HuH-7 (cell line): Measurements from ENCODE around the gene PREP.
A peak's percentile ranks its signal among the peaks of the same experiment; 100 is the strongest.
"Not testable (repeated sequence)": the region's sequence is repeated elsewhere in the genome, so short reads cannot be mapped to it uniquely, and the experiment has no call there.

Source experiments
- DNase-seq: peaks from one replicate; pipeline ENCODE4 v3.0.0; 2011; ENCODE audit warnings: low spot score

Gene PREP

DNA sequence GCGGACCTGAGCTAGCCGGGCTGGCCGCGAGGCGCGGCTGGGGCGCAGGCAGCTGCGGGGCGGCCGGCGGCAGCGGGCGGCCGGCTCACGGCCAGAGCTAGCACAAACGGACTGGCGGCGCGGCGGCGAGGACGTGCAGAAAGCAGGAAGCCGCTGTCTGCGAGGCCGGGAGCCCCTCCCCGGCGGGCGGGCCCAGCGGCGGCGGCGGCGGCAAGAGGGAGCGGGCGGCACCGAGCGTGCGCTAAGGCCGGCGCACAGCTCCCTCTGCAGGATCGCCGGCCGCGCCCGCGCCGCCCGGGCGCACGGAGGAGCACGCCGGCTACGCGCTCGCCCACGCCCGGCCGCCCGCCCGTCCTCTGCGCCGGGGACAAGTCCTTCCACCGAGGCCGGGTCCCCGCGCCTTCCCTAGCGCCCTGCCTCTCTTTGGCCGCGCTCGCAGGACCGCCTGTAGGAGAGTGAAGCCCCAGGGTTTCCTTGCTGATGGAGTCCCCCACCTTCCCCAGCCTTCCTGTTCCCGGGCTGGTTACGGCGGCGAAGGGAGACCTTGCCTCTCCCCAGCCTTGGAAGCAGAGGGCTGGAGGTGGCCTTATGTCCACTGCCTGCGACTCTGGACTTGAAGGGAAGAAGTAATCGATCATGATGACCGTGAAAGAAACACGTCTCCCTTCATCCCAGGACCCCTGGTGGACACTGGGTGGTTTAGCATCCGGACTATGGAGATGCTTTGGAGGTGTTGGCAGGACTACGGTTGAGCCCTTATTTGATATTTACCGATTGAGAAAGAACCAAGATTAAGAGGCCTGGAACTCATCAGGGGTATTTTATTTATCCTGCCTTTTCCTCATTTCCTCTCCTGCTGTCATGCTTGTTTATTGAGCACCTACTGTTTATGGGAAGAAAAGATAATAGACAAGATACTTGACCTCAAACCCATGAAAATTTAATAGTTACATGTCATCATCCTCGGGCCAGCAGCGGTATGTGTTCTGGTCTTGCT, at the start of gene PREP:
PREP (minus strand) TSS at position 144 of the 997 bp plus-strand sequence. CDS start 191 bp downstream, outside the sequence.
- DNase-seq: peak; percentile 82

DNA sequence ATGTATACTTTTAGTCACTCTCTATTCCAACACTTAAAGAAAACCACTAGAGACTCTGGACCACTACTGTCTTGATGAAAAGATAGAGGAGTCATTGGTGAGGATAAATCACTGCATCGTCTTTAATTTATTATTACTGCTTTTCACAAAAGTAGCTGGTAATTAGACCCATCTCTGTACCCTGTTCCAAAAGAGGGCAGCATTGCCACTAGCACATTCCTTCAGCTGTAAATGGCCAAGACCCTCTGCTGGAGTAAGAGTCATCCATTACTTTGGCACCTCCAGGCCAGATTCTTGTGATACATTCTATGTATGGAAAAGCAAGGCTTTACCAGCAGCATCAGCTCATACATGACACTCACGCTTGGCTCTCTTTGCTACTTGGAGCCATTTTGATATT, 49.5 kb upstream of the PREP start:
- DNase-seq: no peak

DNA sequence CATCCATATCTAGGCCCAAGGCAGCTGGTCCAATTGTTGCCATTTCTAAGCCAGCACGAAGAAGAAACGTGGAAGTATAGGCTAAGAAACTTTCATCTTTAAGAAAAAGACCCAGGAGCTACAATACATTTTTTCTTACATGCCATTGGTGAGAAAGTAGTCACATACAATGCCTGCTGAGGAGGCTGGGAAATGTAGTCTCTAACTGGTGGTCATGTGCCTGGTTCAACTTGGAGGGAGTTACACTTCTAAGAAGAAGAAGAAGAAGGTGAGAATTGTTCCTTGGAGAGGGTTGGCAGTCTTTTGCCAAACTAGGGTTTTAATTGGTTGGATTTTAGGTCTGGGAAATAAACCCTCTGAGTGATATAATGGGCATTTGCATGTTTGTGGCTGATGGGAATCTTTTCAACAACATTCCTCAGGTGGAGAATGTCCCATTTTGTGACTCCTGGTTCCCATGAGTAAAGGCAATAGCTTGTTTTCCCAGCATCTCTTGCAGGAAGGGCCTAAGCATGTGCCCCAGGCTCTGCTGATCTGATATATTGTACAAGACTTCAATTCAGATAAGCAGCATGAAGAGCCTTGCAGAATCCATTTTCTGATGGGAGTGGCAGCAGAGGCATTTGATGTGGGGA, 47.0 kb upstream of the PREP start:
- no peak for DNase-seq

DNA sequence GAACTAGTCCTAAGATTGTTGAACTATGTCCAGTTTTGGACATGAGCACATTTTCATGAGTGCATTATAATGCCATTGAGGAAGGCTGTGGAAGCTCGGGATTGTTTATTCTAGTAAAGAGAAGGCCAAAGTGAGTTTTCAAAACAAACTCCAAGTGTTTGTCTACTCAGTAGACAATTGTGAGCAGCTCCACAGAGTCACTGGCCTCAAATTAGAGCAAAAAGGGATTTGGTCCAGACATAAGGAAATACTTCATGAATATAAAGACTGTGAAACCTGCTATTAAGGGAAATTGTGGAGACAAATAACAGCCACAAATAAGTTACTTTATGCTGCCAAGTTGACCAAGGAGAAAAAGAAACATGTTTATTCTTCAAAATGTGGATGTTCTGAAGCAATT, 42.6 kb upstream of the PREP start:
- DNase-seq: no peak

DNA sequence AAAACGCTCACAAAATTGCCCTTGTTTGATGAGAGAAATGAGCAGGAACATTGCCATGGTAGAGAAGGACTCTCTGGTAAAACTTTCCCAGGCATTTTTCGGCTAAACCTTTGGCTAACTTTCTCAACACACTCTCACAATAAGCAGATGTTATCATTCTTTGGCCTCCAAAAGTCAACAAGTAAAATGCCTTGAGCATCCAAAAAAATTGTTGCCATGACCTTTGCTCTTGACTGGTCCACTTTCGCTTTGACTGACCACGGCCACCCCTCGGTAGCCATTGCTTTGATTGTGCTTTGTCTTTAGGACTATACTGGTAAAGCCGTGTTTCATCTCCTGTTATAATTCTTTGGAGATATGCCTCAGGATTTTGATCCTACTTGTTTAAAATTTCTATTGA, 41.1 kb upstream of the PREP start:
- DNase-seq: no peak

DNA sequence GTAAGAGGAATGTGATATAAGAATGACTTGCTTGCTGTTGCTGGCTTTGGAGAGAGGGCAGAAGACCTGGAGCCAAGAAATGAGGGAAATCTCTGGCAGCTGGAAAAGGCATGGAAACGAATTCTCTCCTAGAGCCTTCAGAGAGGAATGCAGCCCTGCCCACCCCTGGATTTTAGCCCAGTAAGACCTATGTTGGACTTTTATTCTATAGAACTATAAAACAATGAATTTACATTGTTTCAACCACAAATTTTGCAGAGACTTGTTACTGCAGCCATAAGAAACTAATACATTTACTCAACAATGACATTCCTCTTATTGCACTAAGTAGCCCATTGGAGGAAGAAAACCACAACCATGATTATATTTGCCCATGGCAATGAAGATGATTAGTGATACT, 39.5 kb upstream of the PREP start:
- no peak for DNase-seq

DNA sequence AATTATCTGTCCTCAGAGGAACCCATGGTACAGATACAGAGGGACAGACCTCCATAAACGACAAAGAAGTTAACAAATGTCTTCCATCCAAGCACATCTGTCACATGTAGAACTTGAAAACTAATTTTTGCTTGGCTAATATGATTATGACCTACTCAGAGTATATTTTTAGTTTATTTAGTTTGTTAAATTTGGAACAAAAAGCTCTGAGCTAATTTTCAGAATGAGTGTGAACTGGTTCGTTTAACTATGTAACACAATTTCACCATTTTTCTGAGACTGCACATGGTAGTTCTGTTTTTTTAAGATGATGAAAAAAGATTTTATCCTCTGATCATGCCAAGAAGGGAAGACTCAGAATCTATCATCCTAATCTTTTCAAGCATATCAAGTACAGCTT, 34.4 kb upstream of the PREP start:
- DNase-seq: no peak

DNA sequence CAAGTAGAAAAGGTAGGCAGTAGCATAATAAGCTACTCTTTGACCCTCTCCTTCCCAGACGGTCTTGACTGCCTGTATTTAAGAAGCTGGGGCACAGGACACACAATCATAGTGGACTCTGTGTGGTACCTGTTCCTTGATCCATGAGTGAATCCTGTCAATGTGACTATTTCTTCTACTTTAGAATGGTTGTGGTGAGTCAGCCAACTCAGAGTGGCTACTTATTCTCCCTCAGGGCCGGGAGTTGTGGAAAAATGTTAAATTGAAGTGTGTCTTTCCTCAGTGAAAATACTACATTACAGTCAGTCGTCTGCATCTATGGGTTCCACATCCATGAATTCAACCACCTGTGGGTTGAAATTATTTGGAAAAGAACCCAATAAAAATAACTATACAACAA, 30.8 kb upstream of the PREP start:
- DNase-seq: no peak

DNA sequence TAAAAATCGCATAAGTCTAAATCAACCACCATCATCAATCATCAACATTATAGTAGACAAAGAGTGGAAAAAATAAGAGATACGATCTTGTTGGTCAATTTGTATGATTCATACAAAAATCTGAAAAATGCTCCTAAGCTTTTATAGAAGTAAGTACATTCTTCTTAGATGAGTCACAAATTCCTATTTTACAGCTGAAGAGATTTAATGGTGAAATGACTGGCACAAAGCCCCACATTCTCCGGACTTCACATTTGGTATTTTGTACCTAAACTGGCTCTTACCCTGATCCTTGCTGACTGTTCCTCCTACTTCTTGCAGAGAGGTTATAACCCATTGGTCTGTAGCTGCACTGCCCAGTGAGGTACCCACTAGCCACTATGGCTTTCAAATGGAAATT, 29.9 kb upstream of the PREP start:
- DNase-seq: no peak

DNA sequence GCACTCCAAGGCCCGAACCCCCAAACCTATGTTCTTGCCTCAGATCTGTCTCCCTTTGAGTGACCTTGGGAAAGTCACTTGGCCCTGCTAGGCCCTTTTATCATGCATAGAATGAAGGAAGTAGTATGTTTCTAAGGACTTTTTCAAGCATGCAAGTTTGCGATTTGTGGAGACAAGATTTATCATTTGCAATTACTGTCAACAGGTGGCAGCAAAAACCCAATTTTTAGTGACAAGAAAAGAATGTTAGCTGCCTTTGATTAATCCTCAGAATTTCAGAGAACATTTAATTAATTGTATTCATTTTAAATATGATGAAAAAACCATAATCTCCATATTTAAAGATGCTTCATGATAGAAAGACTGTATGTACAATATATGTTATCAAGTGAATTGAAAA, 28.3 kb upstream of the PREP start:
- DNase-seq: peak; percentile 18

DNA sequence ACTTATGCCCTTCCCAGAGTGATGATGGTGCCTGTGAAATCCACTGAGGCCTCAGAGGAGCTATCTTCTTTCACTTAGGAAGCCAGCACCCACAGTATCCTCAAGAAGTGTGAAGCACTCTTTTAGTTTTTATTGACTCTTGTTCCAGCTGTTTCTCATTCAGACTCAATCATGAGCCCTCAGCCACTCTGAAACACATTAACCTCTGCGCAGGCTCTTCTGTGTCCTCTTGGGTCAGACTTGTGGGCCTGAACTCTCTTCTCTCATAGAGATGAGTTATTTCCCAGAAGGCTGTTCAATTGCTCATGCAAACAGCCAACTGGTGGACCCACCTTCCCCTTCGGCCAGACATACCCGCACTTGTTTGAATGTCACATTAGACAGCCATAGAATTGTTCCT, 27.8 kb upstream of the PREP start:
- no peak for DNase-seq

DNA sequence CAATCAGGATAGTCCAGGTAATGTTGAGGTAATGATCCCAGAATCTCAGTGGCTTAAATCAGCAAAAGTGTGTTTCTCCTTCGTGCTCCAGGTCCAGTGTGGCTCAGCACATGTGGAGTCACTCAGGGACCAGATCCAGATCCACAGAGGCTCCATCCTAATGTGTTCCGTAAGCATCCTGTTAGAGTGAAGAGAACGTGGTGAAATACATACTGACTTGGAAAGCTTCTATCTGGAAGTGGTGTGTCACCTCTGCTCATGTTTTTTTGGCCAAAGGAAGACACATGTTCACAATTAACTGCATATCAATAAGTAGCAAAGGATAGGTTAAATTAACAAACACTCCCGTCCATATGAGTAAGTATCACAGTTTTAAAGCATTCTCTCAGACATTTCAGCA, 26.8 kb upstream of the PREP start:
- no peak for DNase-seq

DNA sequence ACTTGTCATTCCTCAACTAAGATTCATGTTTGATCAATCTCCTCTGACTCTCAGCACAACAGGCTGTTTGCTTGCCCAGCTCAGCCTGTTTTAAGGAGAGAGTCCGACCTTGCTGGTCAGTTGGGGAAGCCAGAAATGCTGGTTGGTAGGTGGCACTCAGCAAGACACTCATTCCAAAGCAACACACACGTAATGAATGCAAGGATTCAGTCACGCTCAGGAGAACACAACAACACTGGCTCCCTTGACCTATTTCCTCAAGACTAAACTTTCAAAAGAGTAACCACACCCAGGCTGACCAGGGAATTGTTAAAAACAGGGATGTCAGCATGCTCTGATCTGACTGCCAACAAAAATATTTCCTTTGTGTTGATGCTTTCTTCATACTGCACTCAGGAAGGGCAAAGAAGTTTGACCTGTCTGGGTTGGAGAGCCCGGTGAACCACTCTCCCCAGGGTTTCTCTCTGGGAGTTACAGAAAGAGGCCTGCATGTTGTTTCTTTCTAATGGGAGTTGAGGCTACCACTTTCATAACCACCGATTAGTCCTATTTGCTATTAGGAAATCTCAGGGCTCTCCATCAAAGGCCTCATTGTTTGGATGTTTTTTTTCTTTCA, 25.6 kb upstream of the PREP start:
- DNase-seq: peak; percentile 42

DNA sequence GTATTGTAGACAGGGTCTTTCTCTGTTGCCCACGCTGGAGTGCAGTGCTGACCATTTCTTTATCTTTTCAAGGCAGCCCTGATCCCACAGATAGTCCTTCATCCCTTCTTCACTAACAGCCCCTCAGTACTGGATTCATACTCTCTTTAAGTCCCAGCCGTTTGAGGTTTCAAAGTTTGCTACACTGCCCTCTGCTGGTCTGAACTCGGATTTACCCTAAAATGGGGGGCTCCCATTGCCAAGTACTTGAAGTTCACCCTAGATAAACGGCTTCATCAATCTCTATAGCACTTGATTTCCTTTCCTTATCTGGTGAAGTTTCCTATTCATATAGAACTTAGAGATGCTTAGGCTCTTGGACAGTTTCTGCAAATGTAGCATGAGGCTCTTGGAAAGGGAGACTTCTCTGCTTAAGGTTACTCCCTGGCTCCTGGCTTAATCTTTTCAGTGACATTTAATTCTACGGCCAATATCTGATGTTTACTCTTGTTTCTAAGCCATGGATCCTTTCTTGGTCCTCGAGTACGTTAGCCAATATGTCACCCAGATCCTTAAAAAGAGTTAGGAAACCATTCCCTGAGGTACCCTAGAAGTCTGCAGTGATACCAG, 21.4 kb upstream of the PREP start:
- DNase-seq: peak; percentile 46

DNA sequence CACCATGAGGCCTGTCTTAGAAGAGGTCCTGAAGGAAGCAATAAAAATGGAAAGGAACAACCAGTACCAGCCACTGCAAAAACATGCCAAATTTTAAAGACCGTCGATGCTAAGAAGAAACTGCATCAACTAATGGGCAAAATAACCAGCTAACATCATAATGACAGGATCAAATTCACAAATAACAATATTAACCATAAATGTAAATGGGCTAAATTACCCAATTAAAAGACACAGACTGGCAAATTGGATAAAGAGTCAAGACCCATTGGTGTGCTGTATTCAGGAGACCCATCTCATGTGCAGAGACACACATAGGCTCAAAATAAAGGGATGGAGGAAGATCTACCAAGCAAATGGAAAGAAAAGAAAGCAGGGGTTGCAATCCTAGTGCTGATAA, 14.1 kb upstream of the PREP start:
- not testable (repeated sequence) for DNase-seq

DNA sequence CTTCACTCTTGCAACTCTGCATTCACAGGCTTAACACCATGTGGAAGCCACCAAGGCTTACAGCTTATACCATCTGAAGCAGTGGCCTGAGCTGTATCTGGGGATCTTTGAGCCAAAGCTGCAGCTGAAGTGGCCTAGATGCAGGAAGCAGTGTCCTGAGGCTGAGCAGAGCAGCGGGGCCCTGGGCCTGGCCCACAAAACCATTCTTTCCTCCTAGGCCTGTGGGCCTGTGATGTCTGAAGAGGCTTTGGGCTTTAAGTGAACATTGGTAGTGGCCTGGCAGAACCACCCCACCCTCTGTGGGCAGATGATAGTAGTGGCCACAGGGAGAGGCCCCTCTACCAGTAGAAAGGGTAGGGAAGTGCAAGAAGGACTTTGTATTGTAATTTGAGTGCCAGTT, 6.9 kb upstream of the PREP start:
- no peak for DNase-seq

DNA sequence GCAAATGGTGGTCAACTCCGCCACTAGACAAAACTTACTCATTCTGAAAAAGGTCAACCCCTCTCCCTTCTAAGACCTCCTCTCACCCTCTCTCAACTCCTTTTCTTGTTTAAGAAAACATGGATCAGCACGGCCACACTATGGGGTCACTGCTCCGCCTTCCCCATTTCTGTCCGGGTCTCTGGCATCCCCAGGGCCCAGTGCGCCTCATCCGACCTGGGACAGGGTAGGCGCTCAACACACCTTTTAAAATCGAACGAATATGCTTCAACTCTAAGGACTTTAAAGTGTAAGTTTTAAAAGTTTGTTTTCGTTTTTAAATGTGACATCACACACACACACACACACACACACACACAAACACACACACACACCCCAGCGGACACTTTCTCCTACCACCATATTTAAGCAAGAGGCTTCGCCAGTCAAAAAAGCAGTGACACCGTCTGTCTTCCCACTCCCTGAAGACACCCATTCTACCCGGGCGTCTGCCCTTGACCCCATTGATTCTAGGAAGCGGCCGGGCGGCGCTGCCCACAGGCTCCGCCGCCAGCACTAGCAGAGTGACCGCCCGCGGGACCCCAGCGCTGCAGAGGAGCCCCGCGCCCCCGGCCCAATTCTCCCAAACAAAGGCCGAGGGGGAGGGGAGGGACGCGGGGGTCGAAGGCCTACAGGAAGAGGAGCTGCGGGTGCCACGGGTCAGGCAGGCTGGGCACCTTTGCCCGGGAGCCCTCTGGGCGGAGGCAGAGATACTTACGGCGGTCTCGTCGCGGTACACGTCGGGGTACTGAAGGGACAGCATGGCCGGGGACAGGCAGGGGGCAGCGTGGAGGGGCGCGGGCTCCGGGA, 568 bp downstream of the PREP start:
- peak; percentile 32 for DNase-seq

DNA sequence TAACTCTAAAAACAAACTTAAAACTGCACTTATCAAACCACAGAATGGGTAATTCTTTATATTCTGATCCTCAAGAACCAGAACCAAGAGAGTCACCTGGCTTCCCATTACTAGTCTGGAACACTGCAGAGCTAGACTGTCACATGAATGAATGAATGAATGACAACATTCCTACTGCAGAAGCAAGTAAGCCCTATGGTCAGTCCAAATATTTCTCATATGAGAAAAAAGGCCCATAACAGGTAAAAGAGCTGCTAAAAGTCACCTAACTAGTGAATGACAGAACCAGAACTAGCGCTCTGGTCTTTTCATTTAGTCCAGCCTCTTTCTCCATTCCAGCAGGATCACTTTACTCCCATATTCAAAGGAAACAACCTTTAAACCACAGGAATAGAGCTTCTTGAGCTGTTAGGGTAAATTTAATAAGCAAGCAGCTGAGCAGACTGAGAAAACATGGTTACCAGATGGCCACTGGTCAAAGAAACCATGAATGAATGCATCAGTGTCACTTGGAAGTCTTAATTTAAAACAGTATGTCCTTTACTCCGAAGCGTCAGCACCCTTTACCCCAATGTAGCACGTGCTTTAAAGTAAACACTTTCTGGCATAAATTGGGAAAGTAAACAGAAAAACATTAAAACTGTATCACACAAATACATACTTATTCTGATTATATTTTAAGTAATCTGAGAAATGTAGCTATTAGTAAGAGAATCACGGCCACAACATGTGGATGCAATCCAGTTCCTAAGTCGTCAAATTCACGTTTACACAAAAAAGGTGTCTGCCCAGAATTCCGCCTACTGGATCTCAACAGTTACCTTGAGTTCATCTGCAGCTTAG, 1.4 kb downstream of the PREP start:
- DNase-seq: no peak

DNA sequence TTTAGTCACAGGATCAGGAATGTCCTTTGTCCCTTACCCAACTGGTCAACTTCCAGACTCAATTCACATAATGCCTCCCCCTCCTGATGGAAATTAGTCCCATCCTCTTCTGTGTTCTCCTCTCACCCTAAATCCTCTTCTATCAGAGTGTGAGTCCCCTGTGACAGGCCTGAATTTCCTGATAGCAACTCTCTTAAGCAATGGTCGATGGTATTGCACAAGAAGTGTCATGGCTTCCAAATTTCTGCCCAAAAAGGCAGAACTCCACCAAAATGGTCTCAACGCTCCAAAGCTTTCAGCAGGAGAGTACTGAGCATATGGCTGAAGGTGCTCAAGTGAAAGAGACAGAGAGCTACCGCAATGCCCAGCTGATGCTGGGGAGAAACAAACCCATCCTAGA, 2.4 kb downstream of the PREP start:
- DNase-seq: no peak

DNA sequence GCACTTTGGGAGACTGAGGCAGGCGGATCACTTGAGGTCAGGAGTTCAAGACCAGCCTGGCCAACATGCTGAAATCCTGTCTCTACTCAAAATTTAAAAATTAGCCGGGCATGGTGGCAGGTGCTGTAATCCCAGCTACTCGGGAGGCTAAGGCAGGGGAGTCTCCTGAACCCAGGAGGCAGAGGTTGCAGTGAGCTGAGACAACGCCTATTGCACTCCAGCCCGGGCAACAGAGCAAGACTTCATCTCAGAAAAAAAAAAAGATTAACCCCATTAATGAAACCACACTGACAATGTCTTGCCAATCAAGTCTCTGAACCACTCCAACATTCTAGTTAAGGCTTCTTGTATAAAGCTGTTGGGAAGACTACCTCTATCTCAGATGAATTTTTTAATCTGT, 4.0 kb downstream of the PREP start:
- DNase-seq: no peak

DNA sequence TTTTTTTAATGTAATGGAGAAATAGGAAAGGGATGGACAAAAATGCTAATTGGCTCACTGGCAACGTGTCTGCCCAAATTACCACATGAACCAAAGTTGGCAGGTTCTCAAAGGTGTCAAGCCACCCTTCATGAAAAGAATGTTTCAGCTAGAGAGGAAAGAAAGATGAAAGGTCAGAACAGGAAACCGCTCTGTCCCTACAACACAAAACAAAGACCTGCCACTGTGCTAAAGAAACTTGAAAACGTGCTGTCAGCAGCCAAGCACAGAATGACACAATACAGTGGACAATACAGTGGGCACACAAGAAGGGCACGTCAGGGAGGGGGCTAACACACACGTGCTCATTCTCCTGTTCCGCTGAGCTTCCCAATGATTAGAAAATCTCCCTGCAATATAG, 4.9 kb downstream of the PREP start:
- DNase-seq: no peak
